Sigmoid colon (tissue), 7 donors: ENCODE data around the gene GNAS. TPM values are rescaled to one million over a fixed set of nuclear protein-coding genes. Genes with fewer than 3 reads are reported as not detected.

Experiments used
- DNase-seq: peaks from one replicate; pipeline ENCODE4 v3.0.0-alpha.2; 2019
- H3K27ac ChIP-seq, 4 donors: fragments of 200-600 bp; sonication (generic); one replicate each; pipeline ENCODE4 v1.5.1; 2016 to 2019; ENCODE audit warnings: mild to moderate bottlenecking in 1 of 4
- H3K27me3 ChIP-seq, 3 donors: fragments of 200-600 bp; sonication (generic); one replicate each; pipeline ENCODE4 v1.5.1; 2019; ENCODE audit warnings: mild to moderate bottlenecking in 1 of 3
- H3K36me3 ChIP-seq, 4 donors: fragments of 200-600 bp; sonication (generic); one replicate each; pipeline ENCODE4 v1.5.1; 2016 to 2019
- H3K4me1 ChIP-seq, 4 donors: fragments of 200-600 bp; sonication (generic); one replicate each; pipeline ENCODE4 v1.5.1; 2017 to 2019
- H3K4me3 ChIP-seq, 4 donors: fragments of 200-600 bp; sonication (generic); one replicate each; pipeline ENCODE4 v1.5.1; 2017 to 2019; ENCODE audit warnings: mild to moderate bottlenecking in 2 of 4, moderate library complexity in 1 of 4
- H3K9me3 ChIP-seq, 4 donors: fragments of 200-600 bp in 3 of 4; sonication (generic) in 3 of 4; one replicate each; pipeline versions ENCODE4 v1.5.1 to v1.6.1; 2013 to 2019
- EP300 ChIP-seq, 4 donors: sonication (generic); formaldehyde crosslinking; IDR thresholded peaks; one replicate each; pipeline ENCODE4 v1.6.1; 2017; ENCODE audit warnings: antibody characterized with exemption in 4 of 4
- POLR2A ChIP-seq, 2 donors: fragments of 450-650 bp; IDR thresholded peaks; one replicate each; pipeline ENCODE4 v1.6.1; 2016; ENCODE audit warnings: antibody characterized with exemption in 2 of 2, mild to moderate bottlenecking in 2 of 2, moderate library complexity in 2 of 2
- POLR2AphosphoS5 ChIP-seq, 4 donors: sonication (generic); formaldehyde crosslinking; IDR thresholded peaks; one replicate each; pipeline ENCODE4 v1.6.1; 2017; ENCODE audit warnings: antibody characterized with exemption in 4 of 4
- WGBS, 2 donors: extraction: QIAGEN DNeasy Blood & Tissue Kit; methylation state at CpG; one replicate each; pipeline ENCODE4 v1.1.7; 2013; 5-methylcytosine and 5-hydroxymethylcytosine counted together
- intact Hi-C: fragments of 100-400 bp; cut with DNase I; formaldehyde crosslinking; loops from one replicate; pipeline ENCODE4 v1.15.1; 2023
- polyA plus RNA-seq, 3 donors: library from polyadenylated mRNA; stranded (reverse); fragments of 200-250 nt; gene quantifications; one replicate each; pipeline ENCODE4 v1.2.3, GENCODE V29; 2013
- total RNA-seq, 4 donors: library from RNA; depleted of rRNA; stranded (reverse); fragments of >200 nt; gene quantifications; one replicate each; pipeline ENCODE4 v1.1.0, GENCODE V29; 2016
- TF ChIP-seq, protein P1 (sequence below), 4 experiments: fragments of 450-650 bp in 3 of 4; fragments of 200-600 bp in 1 of 4; IDR thresholded peaks; one replicate each; pipeline ENCODE4 v1.5.1; 2016 to 2019; ENCODE audit warnings: antibody characterized with exemption in 4 of 4, mild to moderate bottlenecking in 3 of 4, moderate library complexity in 2 of 4
- donor health status: healthy with polysubstance abuse.
- donor health status: Bipolar disorder and iron deficiency.
- donor health status: healthy.

Gene GNAS
- total and polyA plus RNA-seq, 7 donors, result 449 to 808 (median 535) TPM

DNA sequence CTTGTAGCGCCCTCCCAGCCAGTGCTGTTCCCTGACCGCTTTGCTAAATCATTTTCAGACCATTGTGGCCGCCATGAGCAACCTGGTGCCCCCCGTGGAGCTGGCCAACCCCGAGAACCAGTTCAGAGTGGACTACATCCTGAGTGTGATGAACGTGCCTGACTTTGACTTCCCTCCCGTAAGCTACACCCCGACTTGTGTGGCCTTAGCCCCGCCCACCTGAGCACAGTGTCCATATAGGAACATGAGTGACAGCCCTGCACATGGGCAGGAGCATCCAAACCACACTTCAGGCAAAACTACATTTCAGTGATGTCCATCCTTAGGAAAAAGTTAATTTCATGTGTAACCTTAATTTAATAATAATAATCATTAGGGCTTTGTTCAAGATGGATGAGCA is 51.1 kb downstream of the GNAS start:
- TF ChIP-seq, protein P1, sequence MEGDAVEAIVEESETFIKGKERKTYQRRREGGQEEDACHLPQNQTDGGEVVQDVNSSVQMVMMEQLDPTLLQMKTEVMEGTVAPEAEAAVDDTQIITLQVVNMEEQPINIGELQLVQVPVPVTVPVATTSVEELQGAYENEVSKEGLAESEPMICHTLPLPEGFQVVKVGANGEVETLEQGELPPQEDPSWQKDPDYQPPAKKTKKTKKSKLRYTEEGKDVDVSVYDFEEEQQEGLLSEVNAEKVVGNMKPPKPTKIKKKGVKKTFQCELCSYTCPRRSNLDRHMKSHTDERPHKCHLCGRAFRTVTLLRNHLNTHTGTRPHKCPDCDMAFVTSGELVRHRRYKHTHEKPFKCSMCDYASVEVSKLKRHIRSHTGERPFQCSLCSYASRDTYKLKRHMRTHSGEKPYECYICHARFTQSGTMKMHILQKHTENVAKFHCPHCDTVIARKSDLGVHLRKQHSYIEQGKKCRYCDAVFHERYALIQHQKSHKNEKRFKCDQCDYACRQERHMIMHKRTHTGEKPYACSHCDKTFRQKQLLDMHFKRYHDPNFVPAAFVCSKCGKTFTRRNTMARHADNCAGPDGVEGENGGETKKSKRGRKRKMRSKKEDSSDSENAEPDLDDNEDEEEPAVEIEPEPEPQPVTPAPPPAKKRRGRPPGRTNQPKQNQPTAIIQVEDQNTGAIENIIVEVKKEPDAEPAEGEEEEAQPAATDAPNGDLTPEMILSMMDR (IDR thresholded peaks at IDR 0.05), result no peak
- TF ChIP-seq EP300 (IDR thresholded peaks at IDR 0.05), result no peak
- TF ChIP-seq POLR2AphosphoS5 (IDR thresholded peaks at IDR 0.05), result no peak
- no peak for TF ChIP-seq POLR2A (IDR thresholded peaks at IDR 0.05)
- WGBS, 2 donors, result 71 to 73% methylated on average over 9 of the region's 9 CpGs
- intact Hi-C loops, result no loop called here
- Histone ChIP-seq H3K9me3 (no peaks in the 10 kb centered on the region), H3K27ac (no peak overlapping the region), H3K4me1 (peaks cover 0 to 81% (median 59%) of the 10 kb centered on the region in 4 donors), H3K36me3 (peaks cover 5 to 43% (median 21%) of the 10 kb centered on the region in 4 donors), H3K4me3 (no peak overlapping the region), H3K27me3 (no peaks in the 10 kb centered on the region)
- DNase-seq, result no peak

DNA sequence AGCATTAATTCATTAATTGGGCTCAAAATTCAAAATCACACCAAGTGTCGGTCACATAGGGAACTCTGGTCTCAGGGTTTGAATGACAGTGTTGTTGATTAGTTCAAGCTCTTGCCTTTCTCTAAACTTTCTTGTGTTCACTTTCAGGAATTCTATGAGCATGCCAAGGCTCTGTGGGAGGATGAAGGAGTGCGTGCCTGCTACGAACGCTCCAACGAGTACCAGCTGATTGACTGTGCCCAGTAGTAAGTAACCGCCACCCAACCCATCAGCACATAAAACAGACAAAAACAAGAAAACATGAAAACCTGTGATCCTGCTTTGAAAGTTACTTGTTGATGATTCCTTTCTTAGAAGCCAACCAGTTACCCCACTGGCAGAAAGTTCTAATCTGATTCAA is 52.7 kb downstream of the GNAS start:
- H3K4me3 ChIP-seq, result no peak overlapping the region
- H3K27ac ChIP-seq, result no peak overlapping the region
- 84% methylated on average over 6 of the region's 6 CpGs for WGBS, 2 donors
- intact Hi-C loops, result loop anchor here (5.0 kb wide), 1 partner anchor 57 kb away; no protein-coding TSS in a partner anchor
- peaks cover 0 to 71% (median 49%) of the 10 kb centered on the region in 4 donors for H3K4me1 ChIP-seq
- peaks cover 17 to 60% (median 37%) of the 10 kb centered on the region in 4 donors for H3K36me3 ChIP-seq
- no peaks in the 10 kb centered on the region for H3K27me3 ChIP-seq
- no peak for DNase-seq
- no peaks in the 10 kb centered on the region for H3K9me3 ChIP-seq
- no peak for TF ChIP-seq POLR2A (IDR thresholded peaks at IDR 0.05)
- no peak for TF ChIP-seq POLR2AphosphoS5 (IDR thresholded peaks at IDR 0.05)
- TF ChIP-seq, protein P1 (IDR thresholded peaks at IDR 0.05), result no peak
- TF ChIP-seq EP300 (IDR thresholded peaks at IDR 0.05), result no peak

DNA sequence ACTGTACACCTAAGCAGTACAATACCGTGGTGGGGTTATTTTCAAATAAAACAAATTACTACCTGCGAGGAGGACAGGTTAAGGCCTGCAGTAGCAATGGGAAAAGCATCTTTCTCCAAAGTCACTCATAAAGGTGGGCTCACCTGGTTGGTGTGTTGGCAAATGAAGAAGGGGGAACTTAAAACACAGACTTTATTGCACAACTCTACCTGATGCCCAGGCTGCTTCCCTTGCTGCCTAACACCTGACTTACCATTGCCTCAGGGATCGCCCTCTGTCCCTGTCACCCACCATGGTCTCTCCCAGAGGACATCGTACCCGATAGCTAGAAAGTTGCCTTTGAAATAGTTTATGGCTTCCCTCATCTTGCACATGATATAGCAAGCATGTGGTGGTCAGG is 53.6 kb downstream of the GNAS start:
- intact Hi-C loops, result loop anchor here (2.0 to 5.0 kb wide), 2 partner anchors 56 to 75 kb away; partner anchors contain the start of gene NELFCD
- H3K27me3 ChIP-seq, result no peaks in the 10 kb centered on the region
- peak overlapping the region in 2 of 4 donors; percentile 82 for H3K27ac ChIP-seq
- no peak overlapping the region for H3K4me3 ChIP-seq
- no peaks in the 10 kb centered on the region for H3K9me3 ChIP-seq
- no peak for TF ChIP-seq POLR2A (IDR thresholded peaks at IDR 0.05)
- no peak for TF ChIP-seq EP300 (IDR thresholded peaks at IDR 0.05)
- TF ChIP-seq, protein P1 (IDR thresholded peaks at IDR 0.05), result no peak
- no peak for TF ChIP-seq POLR2AphosphoS5 (IDR thresholded peaks at IDR 0.05)
- peaks cover 23 to 68% (median 46%) of the 10 kb centered on the region in 4 donors for H3K36me3 ChIP-seq
- peaks cover 0 to 62% (median 43%) of the 10 kb centered on the region in 4 donors for H3K4me1 ChIP-seq
- WGBS, 2 donors, result 91 to 93% methylated on average over 5 of the region's 5 CpGs
- no peak for DNase-seq

DNA sequence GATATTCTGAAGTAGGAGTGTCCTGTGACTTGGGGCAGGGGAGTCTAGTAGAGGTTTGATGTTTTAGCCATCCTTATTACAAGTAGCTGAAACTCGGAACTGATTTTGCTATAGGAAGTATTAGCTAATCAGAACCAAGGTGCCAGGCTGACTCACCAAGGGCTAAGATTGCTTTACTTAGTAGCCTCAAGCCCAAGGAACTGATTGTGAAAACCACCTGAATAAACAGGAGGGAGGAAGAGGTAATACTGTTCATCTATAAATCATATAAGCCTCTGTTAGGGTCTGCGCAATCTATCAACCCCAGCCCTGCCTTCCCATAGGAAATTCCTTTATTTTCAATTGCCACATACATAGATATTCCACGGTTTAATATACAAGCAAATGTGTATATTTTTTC is 54.4 kb downstream of the GNAS start:
- intact Hi-C loops, result loop anchor here (2.0 to 5.0 kb wide), 2 partner anchors 55 to 74 kb away; partner anchors contain the start of gene NELFCD
- H3K27ac ChIP-seq, result peak overlapping the region; percentile 72 to 82 (median 79)
- peaks cover 0 to 55% (median 36%) of the 10 kb centered on the region in 4 donors for H3K4me1 ChIP-seq
- 60 to 71% methylated on average over 3 of the region's 3 CpGs for WGBS, 2 donors
- peak overlapping the region in 1 of 4 donors; percentile 24 for H3K4me3 ChIP-seq
- no peaks in the 10 kb centered on the region for H3K27me3 ChIP-seq
- peaks cover 23 to 76% (median 51%) of the 10 kb centered on the region in 4 donors for H3K36me3 ChIP-seq
- no peaks in the 10 kb centered on the region for H3K9me3 ChIP-seq
- no peak for TF ChIP-seq POLR2AphosphoS5 (IDR thresholded peaks at IDR 0.05)
- TF ChIP-seq, protein P1 (IDR thresholded peaks at IDR 0.05), result no peak
- TF ChIP-seq EP300 (IDR thresholded peaks at IDR 0.05), result no peak
- no peak for TF ChIP-seq POLR2A (IDR thresholded peaks at IDR 0.05)
- no peak for DNase-seq
